Effector memory CD4-positive, alpha-beta T cell (primary cell): ENCODE data around the gene CCDC77.

Experiments used
- DNase-seq, 3 donors: peaks; one replicate each; pipeline ENCODE4 v3.0.0-alpha.2; 2020
- H3K27ac ChIP-seq: 2 replicates; pipeline ENCODE4 v1.7.0; 2013; ENCODE audit warnings: mild to moderate bottlenecking, low read length, moderate library complexity; ENCODE audit not compliant: insufficient read depth, poor library complexity, severe bottlenecking
- H3K27me3 ChIP-seq: replicated peaks from 2 replicates; pipeline ENCODE4 v1.7.0; 2013; ENCODE audit warnings: mild to moderate bottlenecking, low read length; ENCODE audit not compliant: insufficient read depth, control insufficient read depth, poor library complexity, severe bottlenecking
- H3K36me3 ChIP-seq: 2 replicates; pipeline ENCODE4 v1.7.0; 2013; ENCODE audit warnings: mild to moderate bottlenecking, low read length, moderate library complexity; ENCODE audit not compliant: control insufficient read depth, insufficient read depth
- H3K4me1 ChIP-seq: 2 replicates; pipeline ENCODE4 v1.7.0; 2013; ENCODE audit warnings: low read length, mild to moderate bottlenecking; ENCODE audit not compliant: control insufficient read depth, insufficient read depth, poor library complexity, severe bottlenecking
- H3K4me3 ChIP-seq: 2 replicates; pipeline ENCODE4 v1.7.0; 2013; ENCODE audit warnings: low read length, low read depth, mild to moderate bottlenecking; ENCODE audit not compliant: insufficient read depth, poor library complexity, severe bottlenecking
- H3K9me3 ChIP-seq: 2 replicates; pipeline ENCODE4 v1.7.0; 2013; ENCODE audit warnings: mild to moderate bottlenecking, low read length, moderate library complexity; ENCODE audit not compliant: control insufficient read depth

CCDC77 gene

GRCh38 chr12:450438-450837, 49.0 kb downstream of the CCDC77 start:
- Histone ChIP-seq H3K27ac (no peak overlapping the region), H3K36me3 (no peaks in the 10 kb centered on the region), H3K9me3 (no peaks in the 10 kb centered on the region), H3K27me3 (no peaks in the 10 kb centered on the region), H3K4me3 (no peak overlapping the region), H3K4me1 (no peaks in the 10 kb centered on the region)
- DNase-seq, result no peak

- no peaks in the 10 kb centered on the region for H3K36me3 ChIP-seq
- DNase-seq, result peak; percentile 32 to 40 (median 35)
These were observed 51.3 kb downstream of the CCDC77 start for GRCh38 chr12:452667-453210.

DNA sequence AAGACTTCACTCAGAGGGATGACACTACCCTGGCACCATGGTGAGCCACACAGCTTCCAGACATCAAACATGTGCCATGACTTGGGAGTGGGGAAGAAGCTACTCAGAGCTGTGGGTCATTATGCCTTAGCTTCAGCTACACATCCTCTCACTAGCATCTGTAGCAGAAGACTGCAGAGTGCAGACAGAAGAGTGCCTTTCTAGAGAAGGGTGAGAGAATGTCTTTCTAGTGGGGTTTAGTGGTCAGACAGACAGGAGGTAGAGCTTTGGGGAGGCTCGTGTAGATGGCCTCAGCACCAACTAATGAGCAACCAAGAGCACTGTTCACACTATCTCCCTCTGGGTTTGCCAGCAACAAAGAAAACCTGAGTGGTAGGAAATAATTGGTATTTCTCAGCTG, 53.4 kb downstream of the CCDC77 start:
- DNase-seq, result no peak
- Histone ChIP-seq H3K27ac (no peak overlapping the region), H3K4me3 (no peak overlapping the region), H3K4me1 (no peaks in the 10 kb centered on the region), H3K36me3 (no peaks in the 10 kb centered on the region), H3K27me3 (no peaks in the 10 kb centered on the region), H3K9me3 (no peaks in the 10 kb centered on the region)

More at GRCh38 chr12:452667-453210, 51.3 kb downstream of the CCDC77 start:
- H3K9me3 ChIP-seq, result no peaks in the 10 kb centered on the region
- no peaks in the 10 kb centered on the region for H3K27me3 ChIP-seq
- H3K27ac ChIP-seq, result no peak overlapping the region
- H3K4me3 ChIP-seq, result no peak overlapping the region
- no peaks in the 10 kb centered on the region for H3K4me1 ChIP-seq

GRCh38 chr12:455821-456220, 54.4 kb downstream of the CCDC77 start:
- Histone ChIP-seq H3K36me3 (no peaks in the 10 kb centered on the region), H3K9me3 (no peaks in the 10 kb centered on the region), H3K4me3 (no peak overlapping the region), H3K27me3 (no peaks in the 10 kb centered on the region), H3K27ac (no peak overlapping the region), H3K4me1 (peaks cover 2% of the 10 kb centered on the region)
- DNase-seq, result no peak

- Histone ChIP-seq H3K4me1 (peaks cover 2% of the 10 kb centered on the region), H3K4me3 (no peak overlapping the region), H3K27ac (no peak overlapping the region), H3K9me3 (no peaks in the 10 kb centered on the region), H3K36me3 (no peaks in the 10 kb centered on the region), H3K27me3 (no peaks in the 10 kb centered on the region)
- DNase-seq, result no peak
These were observed 56.2 kb downstream of the CCDC77 start for GRCh38 chr12:457676-458075.

DNA sequence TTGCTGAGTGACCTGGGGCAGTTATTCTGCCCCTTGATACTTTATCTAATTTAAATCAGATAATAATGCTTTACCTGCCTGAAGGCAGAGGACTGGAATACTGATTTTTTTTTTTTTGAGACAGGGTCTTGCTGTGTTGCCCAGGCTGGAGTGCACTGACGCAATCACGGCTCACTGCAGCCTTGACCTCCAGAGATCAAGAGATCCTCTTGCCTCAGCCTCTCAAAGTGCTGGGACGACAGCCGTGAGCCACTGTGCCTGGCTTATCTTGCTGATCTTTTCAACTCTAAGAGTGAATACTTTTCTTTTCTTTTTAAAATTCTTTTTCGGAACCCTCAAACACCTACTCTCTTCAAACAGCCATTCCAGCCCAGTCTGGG, 57.6 kb downstream of the CCDC77 start:
- no peak for DNase-seq
- H3K36me3 ChIP-seq, result no peaks in the 10 kb centered on the region
- H3K4me1 ChIP-seq, result peaks cover 2% of the 10 kb centered on the region
- no peaks in the 10 kb centered on the region for H3K27me3 ChIP-seq
- H3K9me3 ChIP-seq, result no peaks in the 10 kb centered on the region
- peak overlapping the region; percentile 68 for H3K4me3 ChIP-seq
- no peak overlapping the region for H3K27ac ChIP-seq

- Histone ChIP-seq H3K27ac (no peak within 1 kb of the TSS), H3K9me3 (no peaks in the 10 kb centered on the region), H3K4me1 (peaks cover 2% of the 10 kb centered on the region), H3K36me3 (no peaks in the 10 kb centered on the region), H3K27me3 (no peaks in the 10 kb centered on the region), H3K4me3 (peak within 1 kb of the TSS; percentile 68)
- DNase-seq, result peak; percentile 35 to 44 (median 37)
These were observed 58.2 kb downstream of the CCDC77 start, which contains the start of gene B4GALNT3 for GRCh38 chr12:459430-460258. Gene B4GALNT3 (plus strand): TSS chr12:459939. CDS start chr12:460377, 438 bp downstream.

GRCh38 chr12:460261-461230, 59.1 kb downstream of the CCDC77 start:
- peak overlapping the region; percentile 63 for H3K4me3 ChIP-seq
- peak; percentile 6 to 26 (median 26) for DNase-seq
- H3K4me1 ChIP-seq, result peaks cover 2% of the 10 kb centered on the region
- H3K27me3 ChIP-seq, result no peaks in the 10 kb centered on the region
- H3K27ac ChIP-seq, result no peak overlapping the region
- H3K9me3 ChIP-seq, result no peaks in the 10 kb centered on the region
- H3K36me3 ChIP-seq, result no peaks in the 10 kb centered on the region

- H3K27me3 ChIP-seq, result no peaks in the 10 kb centered on the region
- H3K27ac ChIP-seq, result no peak overlapping the region
- no peak overlapping the region for H3K4me3 ChIP-seq
- peaks cover 2% of the 10 kb centered on the region for H3K4me1 ChIP-seq
- no peaks in the 10 kb centered on the region for H3K36me3 ChIP-seq
- H3K9me3 ChIP-seq, result no peaks in the 10 kb centered on the region
- DNase-seq, result no peak
These were observed 60.0 kb downstream of the CCDC77 start for GRCh38 chr12:461425-461824.
